Sigmoid colon (tissue), 7 donors: ENCODE results near the gene PLXNA1. TPM values are rescaled to one million over a fixed set of nuclear protein-coding genes. Genes with fewer than 3 reads are reported as not detected.

ENCODE experiments used
- DNase-seq: peaks from one replicate; pipeline ENCODE4 v3.0.0-alpha.2; 2019
- H3K27ac ChIP-seq, 4 donors: fragments of 200-600 bp; sonication (generic); one replicate each; pipeline ENCODE4 v1.5.1; 2016 to 2019; ENCODE audit warnings: mild to moderate bottlenecking in 1 of 4
- H3K27me3 ChIP-seq, 3 donors: fragments of 200-600 bp; sonication (generic); one replicate each; pipeline ENCODE4 v1.5.1; 2019; ENCODE audit warnings: mild to moderate bottlenecking in 1 of 3
- H3K36me3 ChIP-seq, 4 donors: fragments of 200-600 bp; sonication (generic); one replicate each; pipeline ENCODE4 v1.5.1; 2016 to 2019
- H3K4me1 ChIP-seq, 4 donors: fragments of 200-600 bp; sonication (generic); one replicate each; pipeline ENCODE4 v1.5.1; 2017 to 2019
- H3K4me3 ChIP-seq, 4 donors: fragments of 200-600 bp; sonication (generic); one replicate each; pipeline ENCODE4 v1.5.1; 2017 to 2019; ENCODE audit warnings: mild to moderate bottlenecking in 2 of 4, moderate library complexity in 1 of 4
- H3K9me3 ChIP-seq, 4 donors: fragments of 200-600 bp in 3 of 4; sonication (generic) in 3 of 4; one replicate each; pipeline versions ENCODE4 v1.5.1 to v1.6.1; 2013 to 2019
- EP300 ChIP-seq, 4 donors: sonication (generic); formaldehyde crosslinking; IDR thresholded peaks; one replicate each; pipeline ENCODE4 v1.6.1; 2017; ENCODE audit warnings: antibody characterized with exemption in 4 of 4
- POLR2A ChIP-seq, 2 donors: fragments of 450-650 bp; IDR thresholded peaks; one replicate each; pipeline ENCODE4 v1.6.1; 2016; ENCODE audit warnings: antibody characterized with exemption in 2 of 2, mild to moderate bottlenecking in 2 of 2, moderate library complexity in 2 of 2
- POLR2AphosphoS5 ChIP-seq, 4 donors: sonication (generic); formaldehyde crosslinking; IDR thresholded peaks; one replicate each; pipeline ENCODE4 v1.6.1; 2017; ENCODE audit warnings: antibody characterized with exemption in 4 of 4
- WGBS, 2 donors: extraction: QIAGEN DNeasy Blood & Tissue Kit; methylation state at CpG; one replicate each; pipeline ENCODE4 v1.1.7; 2013; 5-methylcytosine and 5-hydroxymethylcytosine counted together
- intact Hi-C: fragments of 100-400 bp; cut with DNase I; formaldehyde crosslinking; loops from one replicate; pipeline ENCODE4 v1.15.1; 2023
- polyA plus RNA-seq, 3 donors: library from polyadenylated mRNA; stranded (reverse); fragments of 200-250 nt; gene quantifications; one replicate each; pipeline ENCODE4 v1.2.3, GENCODE V29; 2013
- total RNA-seq, 4 donors: library from RNA; depleted of rRNA; stranded (reverse); fragments of >200 nt; gene quantifications; one replicate each; pipeline ENCODE4 v1.1.0, GENCODE V29; 2016
- TF ChIP-seq, protein P1 (sequence below), 4 experiments: fragments of 450-650 bp in 3 of 4; fragments of 200-600 bp in 1 of 4; IDR thresholded peaks; one replicate each; pipeline ENCODE4 v1.5.1; 2016 to 2019; ENCODE audit warnings: antibody characterized with exemption in 4 of 4, mild to moderate bottlenecking in 3 of 4, moderate library complexity in 2 of 4
- donor health status: healthy with polysubstance abuse.
- donor health status: Bipolar disorder and iron deficiency.
- donor health status: healthy.

PLXNA1 gene
- total and polyA plus RNA-seq, 7 donors, result 0.60 to 29.6 (median 8.2) TPM

- Histone ChIP-seq H3K4me1 (peaks cover 0 to 28% (median 16%) of the 10 kb centered on the region in 4 donors), H3K27me3 (no peaks in the 10 kb centered on the region), H3K27ac (peak overlapping the region in 1 of 4 donors; percentile 69), H3K4me3 (no peak overlapping the region), H3K9me3 (no peaks in the 10 kb centered on the region), H3K36me3 (peaks cover 0 to 9% (median 5%) of the 10 kb centered on the region in 4 donors)
- intact Hi-C loops, result loop anchor here (5.0 kb wide), 1 partner anchor 251 kb away; no protein-coding TSS in a partner anchor
- WGBS, 2 donors, result 93 to 96% methylated on average over 12 of the region's 12 CpGs
- TF ChIP-seq EP300 (IDR thresholded peaks at IDR 0.05), result no peak
- TF ChIP-seq, protein P1, sequence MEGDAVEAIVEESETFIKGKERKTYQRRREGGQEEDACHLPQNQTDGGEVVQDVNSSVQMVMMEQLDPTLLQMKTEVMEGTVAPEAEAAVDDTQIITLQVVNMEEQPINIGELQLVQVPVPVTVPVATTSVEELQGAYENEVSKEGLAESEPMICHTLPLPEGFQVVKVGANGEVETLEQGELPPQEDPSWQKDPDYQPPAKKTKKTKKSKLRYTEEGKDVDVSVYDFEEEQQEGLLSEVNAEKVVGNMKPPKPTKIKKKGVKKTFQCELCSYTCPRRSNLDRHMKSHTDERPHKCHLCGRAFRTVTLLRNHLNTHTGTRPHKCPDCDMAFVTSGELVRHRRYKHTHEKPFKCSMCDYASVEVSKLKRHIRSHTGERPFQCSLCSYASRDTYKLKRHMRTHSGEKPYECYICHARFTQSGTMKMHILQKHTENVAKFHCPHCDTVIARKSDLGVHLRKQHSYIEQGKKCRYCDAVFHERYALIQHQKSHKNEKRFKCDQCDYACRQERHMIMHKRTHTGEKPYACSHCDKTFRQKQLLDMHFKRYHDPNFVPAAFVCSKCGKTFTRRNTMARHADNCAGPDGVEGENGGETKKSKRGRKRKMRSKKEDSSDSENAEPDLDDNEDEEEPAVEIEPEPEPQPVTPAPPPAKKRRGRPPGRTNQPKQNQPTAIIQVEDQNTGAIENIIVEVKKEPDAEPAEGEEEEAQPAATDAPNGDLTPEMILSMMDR (IDR thresholded peaks at IDR 0.05), result no peak
- TF ChIP-seq POLR2AphosphoS5 (IDR thresholded peaks at IDR 0.05), result no peak
- TF ChIP-seq POLR2A (IDR thresholded peaks at IDR 0.05), result no peak
- DNase-seq, result no peak
Measured at GRCh38 chr3:127003175-127003555, 20.2 kb downstream of the PLXNA1 start.

- intact Hi-C loops, result loop anchor here (5.0 kb wide), 1 partner anchor 251 kb away; no protein-coding TSS in a partner anchor
- Histone ChIP-seq H3K27me3 (no peaks in the 10 kb centered on the region), H3K9me3 (no peaks in the 10 kb centered on the region), H3K4me3 (no peak overlapping the region), H3K4me1 (peaks cover 0 to 28% (median 16%) of the 10 kb centered on the region in 4 donors), H3K36me3 (peaks cover 0 to 10% (median 5%) of the 10 kb centered on the region in 4 donors), H3K27ac (no peak overlapping the region)
- no peak for DNase-seq
- 86 to 88% methylated on average over 7 of the region's 7 CpGs for WGBS, 2 donors
- TF ChIP-seq POLR2A (IDR thresholded peaks at IDR 0.05), result no peak
- TF ChIP-seq, protein P1 (IDR thresholded peaks at IDR 0.05), result no peak
- TF ChIP-seq EP300 (IDR thresholded peaks at IDR 0.05), result no peak
- no peak for TF ChIP-seq POLR2AphosphoS5 (IDR thresholded peaks at IDR 0.05)
Measured at GRCh38 chr3:127003601-127004280, 20.8 kb downstream of the PLXNA1 start.

DNA sequence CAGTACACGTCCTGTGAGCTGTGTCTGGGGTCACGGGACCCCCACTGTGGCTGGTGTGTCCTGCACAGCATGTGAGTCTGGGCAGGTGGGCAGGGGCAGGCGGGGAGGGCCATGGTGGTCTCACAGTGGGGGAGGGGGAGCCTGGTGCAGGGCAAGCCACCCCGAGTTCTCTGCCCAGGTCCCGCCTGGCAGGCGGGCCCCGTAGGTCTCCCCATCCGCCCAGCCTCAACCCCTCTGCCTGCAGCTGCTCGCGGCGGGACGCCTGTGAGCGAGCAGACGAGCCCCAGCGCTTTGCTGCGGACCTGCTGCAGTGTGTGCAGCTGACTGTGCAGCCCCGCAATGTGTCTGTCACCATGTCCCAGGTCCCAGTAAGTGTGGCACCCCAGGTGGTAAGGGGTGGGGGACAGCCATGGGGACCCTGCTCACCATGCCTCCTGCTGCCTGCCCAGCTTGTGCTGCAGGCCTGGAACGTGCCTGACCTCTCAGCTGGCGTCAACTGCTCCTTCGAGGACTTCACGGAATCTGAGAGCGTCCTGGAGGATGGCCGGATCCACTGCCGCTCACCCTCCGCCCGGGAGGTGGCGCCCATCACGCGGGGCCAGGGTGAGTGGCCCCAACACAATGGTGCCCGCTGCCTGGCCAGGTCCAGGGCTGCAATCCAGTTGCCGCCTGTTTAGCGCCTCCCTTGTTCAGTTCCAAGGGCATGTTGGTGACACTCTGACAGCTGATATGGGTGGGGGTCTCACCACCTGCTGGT, 21.9 kb downstream of the PLXNA1 start:
- TF ChIP-seq POLR2A (IDR thresholded peaks at IDR 0.05), result no peak
- TF ChIP-seq POLR2AphosphoS5 (IDR thresholded peaks at IDR 0.05), result no peak
- no peak for TF ChIP-seq EP300 (IDR thresholded peaks at IDR 0.05)
- TF ChIP-seq, protein P1 (IDR thresholded peaks at IDR 0.05), result no peak
- H3K4me1 ChIP-seq, result peaks cover 0 to 28% (median 16%) of the 10 kb centered on the region in 4 donors
- no peak for DNase-seq
- H3K9me3 ChIP-seq, result no peaks in the 10 kb centered on the region
- H3K27me3 ChIP-seq, result no peaks in the 10 kb centered on the region
- intact Hi-C loops, result loop anchor here (5.0 kb wide), 1 partner anchor 253 kb away; no protein-coding TSS in a partner anchor
- H3K27ac ChIP-seq, result no peak overlapping the region
- peaks cover 0 to 10% (median 5%) of the 10 kb centered on the region in 4 donors for H3K36me3 ChIP-seq
- no peak overlapping the region for H3K4me3 ChIP-seq
- WGBS, 2 donors, result 95 to 97% methylated on average over 32 of the region's 32 CpGs

GRCh38 chr3:127005864-127006500, 23.1 kb downstream of the PLXNA1 start:
- 93 to 96% methylated on average over 17 of the region's 17 CpGs for WGBS, 2 donors
- H3K4me1 ChIP-seq, result peaks cover 0 to 24% (median 16%) of the 10 kb centered on the region in 4 donors

More at GRCh38 chr3:127005864-127006500, 23.1 kb downstream of the PLXNA1 start:
- intact Hi-C loops, result no loop called here
- Histone ChIP-seq H3K9me3 (no peaks in the 10 kb centered on the region), H3K27me3 (no peaks in the 10 kb centered on the region), H3K4me3 (no peak overlapping the region), H3K36me3 (peaks cover 0 to 10% (median 5%) of the 10 kb centered on the region in 4 donors), H3K27ac (no peak overlapping the region)
- no peak for DNase-seq
- TF ChIP-seq, protein P1 (IDR thresholded peaks at IDR 0.05), result no peak
- TF ChIP-seq POLR2A (IDR thresholded peaks at IDR 0.05) (no peak), EP300 (IDR thresholded peaks at IDR 0.05) (no peak), POLR2AphosphoS5 (IDR thresholded peaks at IDR 0.05) (no peak)
